HCT116 (cell line): ENCODE results near the gene C4orf50. TPM values are rescaled to one million over a fixed set of nuclear protein-coding genes. Genes with fewer than 3 reads are reported as not detected.

Source experiments
- ATAC-seq: fragments of 200-7000 bp; cut with Tn5 transposase; 2 replicates; pipeline ENCODE4 v1.9.1; 2020; ENCODE audit warnings: mild to moderate bottlenecking, moderate library complexity
- BruUV-seq: library from RNA; stranded (reverse); fragments of 400-500 nt; replicated peaks from 2 replicates; lab custom pipeline; 2021; lab: Mats Ljungman, UMichigan
- CTCF ChIA-PET: fragments of 300-600 bp; sonication (Branson Sonifier 250); formaldehyde crosslinking; loops from one replicate; lab custom pipeline; 2021; ENCODE audit warnings: antibody characterized with exemption; lab: Charles Lee
- POLR2A ChIA-PET: fragments of 300-600, 350-600 bp; sonication (Branson Sonifier 250); formaldehyde crosslinking; loops from one replicate; lab custom pipeline; 2021; ENCODE audit warnings: antibody characterized with exemption; lab: Charles Lee
- RAD21 ChIA-PET, 2 experiments: fragments of 300-600 bp; sonication (Branson Sonifier 250); formaldehyde crosslinking; loops; one replicate each; lab custom pipeline; 2023; ENCODE audit warnings: low total read pairs in 2 of 2; ENCODE audit not compliant: uncharacterized antibody in 2 of 2, unreplicated experiment in 2 of 2, low non-redundant PET in 1 of 2; lab: Charles Lee
- DNase-seq: peaks from one replicate; pipeline ENCODE4 v3.0.0-alpha.2; 2010; ENCODE audit warnings: low read depth, low spot score
- H2AFZ ChIP-seq: fragments of 200-600 bp; shearing (Covaris generic), sonication (generic); 2 replicates; pipeline ENCODE4 v1.6.1; 2017; ENCODE audit warnings: low read depth, mixed run types, mixed read lengths, antibody characterized with exemption, low read length; ENCODE audit not compliant: poor library complexity, severe bottlenecking
- H3K27ac ChIP-seq: 2 replicates; pipeline ENCODE4 v1.5.1; 2012; ENCODE audit warnings: low read depth, low read length
- H3K27me3 ChIP-seq: fragments of 200-600 bp; sonication (generic); 2 replicates; pipeline ENCODE4 v1.6.1; 2016; ENCODE audit warnings: mixed run types, low read length, mixed read lengths; ENCODE audit not compliant: insufficient read depth
- H3K36me3 ChIP-seq, 2 experiments: fragments of 200-500 bp in 1 of 2; fragments of 200-600 bp in 1 of 2; sonication (Bioruptor generic) in 1 of 2; sonication (generic) in 1 of 2; 2 replicates each; pipeline versions ENCODE4 v1.5.1 to v1.6.1; 2014 to 2016; ENCODE audit warnings: low read length in 2 of 2, inconsistent platforms in 1 of 2, mixed read lengths in 1 of 2, mixed run types in 1 of 2; ENCODE audit not compliant: insufficient read depth in 2 of 2, control insufficient read depth in 1 of 2
- H3K4me1 ChIP-seq, 2 experiments: fragments of 200-600 bp in 1 of 2; sonication (generic) in 1 of 2; 2 replicates each; pipeline versions ENCODE4 v1.5.1 to v1.6.1; 2012 to 2017; ENCODE audit warnings: low read length in 2 of 2, inconsistent platforms in 1 of 2, mild to moderate bottlenecking in 1 of 2, mixed read lengths in 1 of 2, mixed run types in 1 of 2, moderate library complexity in 1 of 2; ENCODE audit not compliant: insufficient read depth in 2 of 2, control insufficient read depth in 1 of 2
- H3K4me2 ChIP-seq: fragments of 200-600 bp; sonication (generic); 2 replicates; pipeline ENCODE4 v1.6.1; 2017; ENCODE audit warnings: mixed run types, low read length, mixed read lengths
- H3K4me3 ChIP-seq, 2 experiments: fragments of 200-600 bp in 1 of 2; sonication (generic) in 1 of 2; replicated peaks in 1 of 2; 2 replicates each; pipeline ENCODE4 v1.5.1; 2011 to 2016; ENCODE audit warnings: low read length in 2 of 2, control low read depth in 1 of 2, low read depth in 1 of 2, mild to moderate bottlenecking in 1 of 2, mixed read lengths in 1 of 2, mixed run types in 1 of 2
- H3K79me2 ChIP-seq: fragments of 200-600 bp; sonication (generic); 2 replicates; pipeline ENCODE4 v1.6.1; 2017; ENCODE audit warnings: mild to moderate bottlenecking, mixed run types, low read length, moderate library complexity, mixed read lengths; ENCODE audit not compliant: insufficient read depth
- H3K9ac ChIP-seq: fragments of 200-600 bp; sonication (generic); 2 replicates; pipeline ENCODE4 v1.6.1; 2016; ENCODE audit warnings: low read length, mixed read lengths
- H3K9me2 ChIP-seq: fragments of 200-600 bp; sonication (generic), shearing (Covaris generic); 2 replicates; pipeline ENCODE4 v1.6.1; 2017; ENCODE audit warnings: mixed run types, mild to moderate bottlenecking, moderate library complexity; ENCODE audit not compliant: insufficient read depth
- H3K9me3 ChIP-seq, 2 experiments: fragments of 200-500 bp in 1 of 2; fragments of 200-600 bp in 1 of 2; sonication (Bioruptor generic) in 1 of 2; sonication (generic) in 1 of 2; 2 replicates each; pipeline ENCODE4 v1.6.1; 2014 to 2017; ENCODE audit warnings: low read length in 2 of 2, mixed read lengths in 2 of 2, inconsistent platforms in 1 of 2, low read depth in 1 of 2, mild to moderate bottlenecking in 1 of 2, mixed run types in 1 of 2, moderate library complexity in 1 of 2; ENCODE audit not compliant: control insufficient read depth in 1 of 2, insufficient read depth in 1 of 2
- H4K20me1 ChIP-seq: fragments of 200-600 bp; sonication (generic), shearing (Covaris generic); 2 replicates; pipeline ENCODE4 v1.6.1; 2017; ENCODE audit warnings: mixed run types, mild to moderate bottlenecking, moderate library complexity; ENCODE audit not compliant: insufficient read depth
- ATF3 ChIP-seq: IDR thresholded peaks from 2 replicates; pipeline ENCODE4 v1.6.1; 2012
- CBX3 ChIP-seq: IDR thresholded peaks from 2 replicates; pipeline ENCODE4 v1.6.1; 2012; ENCODE audit warnings: low read depth
- CEBPB ChIP-seq: IDR thresholded peaks from 2 replicates; pipeline ENCODE4 v1.6.1; 2012; ENCODE audit warnings: low read depth
- EGR1 ChIP-seq: IDR thresholded peaks from 2 replicates; pipeline ENCODE4 v1.6.1; 2012; ENCODE audit warnings: low read depth
- ELF1 ChIP-seq: IDR thresholded peaks from 2 replicates; pipeline ENCODE4 v1.6.1; 2012; ENCODE audit warnings: low read depth, borderline replicate concordance
- EZH2phosphoT487 ChIP-seq: fragments of 200-600 bp; IDR thresholded peaks from 2 replicates; pipeline ENCODE4 v1.6.1; 2018; ENCODE audit warnings: antibody characterized with exemption, borderline replicate concordance
- FOSL1 ChIP-seq: IDR thresholded peaks from 2 replicates; pipeline ENCODE4 v1.6.1; 2012; ENCODE audit warnings: low read depth
- POLR2A ChIP-seq: IDR thresholded peaks from 2 replicates; pipeline ENCODE4 v1.7.0; 2011; ENCODE audit warnings: borderline replicate concordance; ENCODE audit not compliant: insufficient read depth, insufficient read length; ENCODE audit errors: extremely low read depth
- POLR2AphosphoS5 ChIP-seq: IDR thresholded peaks from 2 replicates; pipeline ENCODE4 v1.6.1; 2011; ENCODE audit warnings: mild to moderate bottlenecking, low read depth, low read length, moderate library complexity
- SIN3A ChIP-seq: IDR thresholded peaks from 2 replicates; pipeline ENCODE4 v1.6.1; 2012; ENCODE audit warnings: low read depth
- SP1 ChIP-seq: IDR thresholded peaks from 2 replicates; pipeline ENCODE4 v1.6.1; 2012; ENCODE audit warnings: low read depth
- SRF ChIP-seq: IDR thresholded peaks from 2 replicates; pipeline ENCODE4 v1.6.1; 2012; ENCODE audit warnings: low read depth
- TCF7L2 ChIP-seq: IDR thresholded peaks from 2 replicates; pipeline ENCODE4 v1.7.0; 2011; ENCODE audit warnings: borderline replicate concordance, inconsistent platforms; ENCODE audit not compliant: insufficient read depth, insufficient read length; ENCODE audit errors: extremely low read depth
- YY1 ChIP-seq: IDR thresholded peaks from 2 replicates; pipeline ENCODE4 v1.6.1; 2011; ENCODE audit warnings: low read length, low read depth, moderate library complexity, mild to moderate bottlenecking; ENCODE audit not compliant: insufficient replicate concordance; ENCODE audit errors: extremely low read depth
- ZBTB33 ChIP-seq: IDR thresholded peaks from 2 replicates; pipeline ENCODE4 v1.6.1; 2011; ENCODE audit warnings: mild to moderate bottlenecking, low read length, moderate library complexity; ENCODE audit not compliant: insufficient replicate concordance; ENCODE audit errors: extremely low read depth
- ZFX ChIP-seq: fragments of 450-650 bp; IDR thresholded peaks from 2 replicates; pipeline ENCODE4 v1.6.1; 2017
- ZNF274 ChIP-seq: fragments of 200-500 bp; sonication (Bioruptor generic); IDR thresholded peaks from 2 replicates; pipeline ENCODE4 v1.6.1; 2014; ENCODE audit warnings: mild to moderate bottlenecking, low read depth, low read length, inconsistent platforms
- intact Hi-C: fragments of 100-400 bp; cut with micrococcal nuclease; formaldehyde crosslinking; loops from 2 replicates; pipeline ENCODE4 v1.10.0; 2022
- total RNA-seq: library from RNA; stranded (reverse); gene quantifications from one replicate; pipeline ENCODE4 v1.2.1, GENCODE V29; 2021; ENCODE audit not compliant: unreplicated experiment
- TF ChIP-seq, protein P1 (sequence below): IDR thresholded peaks from 2 replicates; pipeline ENCODE4 v1.6.1; 2012; ENCODE audit warnings: low read depth
- TF ChIP-seq, protein P2 (sequence below), 3 experiments: fragments of 200-600 bp in 1 of 3; sonication (generic) in 1 of 3; IDR thresholded peaks in 2 of 3; conservative IDR thresholded peaks in 1 of 3; 2 replicates each; pipeline ENCODE4 v1.5.1; 2012 to 2017; ENCODE audit warnings: low read depth in 2 of 3, low read length in 2 of 3, antibody characterized with exemption in 1 of 3, borderline replicate concordance in 1 of 3, control low read depth in 1 of 3, mild to moderate bottlenecking in 1 of 3, mixed read lengths in 1 of 3, mixed run types in 1 of 3, moderate library complexity in 1 of 3; ENCODE audit not compliant: insufficient read depth in 1 of 3

Gene C4orf50
- total RNA-seq, 1 experiment from 2014 or later, result not detected

DNA sequence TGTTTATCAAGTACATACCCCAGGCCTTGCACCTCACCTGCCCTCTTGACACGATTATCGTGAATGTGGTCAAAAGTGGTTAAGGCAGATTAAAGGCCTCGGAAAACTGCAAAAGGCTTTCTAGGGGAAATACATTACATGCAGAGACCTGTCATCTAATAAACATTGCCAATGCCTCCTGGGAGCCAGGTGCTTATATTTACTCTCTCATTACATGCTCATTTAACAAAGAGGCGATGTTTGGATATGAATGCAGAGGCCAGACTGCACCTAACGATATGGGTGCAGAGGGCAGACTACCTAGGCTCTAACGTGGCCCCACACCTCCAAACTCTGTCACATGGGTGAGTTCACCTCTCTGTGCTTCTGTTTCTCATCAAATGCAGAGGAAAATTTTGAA lies 139.9 kb downstream of the C4orf50 start:
- Histone ChIP-seq H2AFZ (no peak overlapping the region), H3K4me2 (no peak overlapping the region), H3K9me3 (no peaks in the 10 kb centered on the region), H4K20me1 (no peaks in the 10 kb centered on the region), H3K4me3 (no peak overlapping the region), H3K4me1 (no peaks in the 10 kb centered on the region), H3K79me2 (no peaks in the 10 kb centered on the region), H3K27me3 (peaks cover 46% of the 10 kb centered on the region), H3K9me2 (no peaks in the 10 kb centered on the region), H3K27ac (no peak overlapping the region), H3K9ac (no peak overlapping the region), H3K36me3 (no peaks in the 10 kb centered on the region)
- DNase-seq (no peak), ATAC-seq (no peak)
- POLR2A ChIA-PET, result no interaction called here
- CTCF ChIA-PET, result no interaction called here
- BruUV-seq, result no TSS peak
- TF ChIP-seq ZBTB33 (no peak), SP1 (no peak), SRF (no peak), POLR2AphosphoS5 (no peak), CBX3 (no peak), FOSL1 (no peak), YY1 (no peak), EZH2phosphoT487 (no peak), ELF1 (no peak), ZNF274 (no peak), TCF7L2 (no peak), ATF3 (no peak), EGR1 (no peak), ZFX (no peak), SIN3A (no peak), POLR2A (no peak), CEBPB (no peak)
- TF ChIP-seq, protein P1, sequence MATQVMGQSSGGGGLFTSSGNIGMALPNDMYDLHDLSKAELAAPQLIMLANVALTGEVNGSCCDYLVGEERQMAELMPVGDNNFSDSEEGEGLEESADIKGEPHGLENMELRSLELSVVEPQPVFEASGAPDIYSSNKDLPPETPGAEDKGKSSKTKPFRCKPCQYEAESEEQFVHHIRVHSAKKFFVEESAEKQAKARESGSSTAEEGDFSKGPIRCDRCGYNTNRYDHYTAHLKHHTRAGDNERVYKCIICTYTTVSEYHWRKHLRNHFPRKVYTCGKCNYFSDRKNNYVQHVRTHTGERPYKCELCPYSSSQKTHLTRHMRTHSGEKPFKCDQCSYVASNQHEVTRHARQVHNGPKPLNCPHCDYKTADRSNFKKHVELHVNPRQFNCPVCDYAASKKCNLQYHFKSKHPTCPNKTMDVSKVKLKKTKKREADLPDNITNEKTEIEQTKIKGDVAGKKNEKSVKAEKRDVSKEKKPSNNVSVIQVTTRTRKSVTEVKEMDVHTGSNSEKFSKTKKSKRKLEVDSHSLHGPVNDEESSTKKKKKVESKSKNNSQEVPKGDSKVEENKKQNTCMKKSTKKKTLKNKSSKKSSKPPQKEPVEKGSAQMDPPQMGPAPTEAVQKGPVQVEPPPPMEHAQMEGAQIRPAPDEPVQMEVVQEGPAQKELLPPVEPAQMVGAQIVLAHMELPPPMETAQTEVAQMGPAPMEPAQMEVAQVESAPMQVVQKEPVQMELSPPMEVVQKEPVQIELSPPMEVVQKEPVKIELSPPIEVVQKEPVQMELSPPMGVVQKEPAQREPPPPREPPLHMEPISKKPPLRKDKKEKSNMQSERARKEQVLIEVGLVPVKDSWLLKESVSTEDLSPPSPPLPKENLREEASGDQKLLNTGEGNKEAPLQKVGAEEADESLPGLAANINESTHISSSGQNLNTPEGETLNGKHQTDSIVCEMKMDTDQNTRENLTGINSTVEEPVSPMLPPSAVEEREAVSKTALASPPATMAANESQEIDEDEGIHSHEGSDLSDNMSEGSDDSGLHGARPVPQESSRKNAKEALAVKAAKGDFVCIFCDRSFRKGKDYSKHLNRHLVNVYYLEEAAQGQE, result no peak
- TF ChIP-seq, protein P2, sequence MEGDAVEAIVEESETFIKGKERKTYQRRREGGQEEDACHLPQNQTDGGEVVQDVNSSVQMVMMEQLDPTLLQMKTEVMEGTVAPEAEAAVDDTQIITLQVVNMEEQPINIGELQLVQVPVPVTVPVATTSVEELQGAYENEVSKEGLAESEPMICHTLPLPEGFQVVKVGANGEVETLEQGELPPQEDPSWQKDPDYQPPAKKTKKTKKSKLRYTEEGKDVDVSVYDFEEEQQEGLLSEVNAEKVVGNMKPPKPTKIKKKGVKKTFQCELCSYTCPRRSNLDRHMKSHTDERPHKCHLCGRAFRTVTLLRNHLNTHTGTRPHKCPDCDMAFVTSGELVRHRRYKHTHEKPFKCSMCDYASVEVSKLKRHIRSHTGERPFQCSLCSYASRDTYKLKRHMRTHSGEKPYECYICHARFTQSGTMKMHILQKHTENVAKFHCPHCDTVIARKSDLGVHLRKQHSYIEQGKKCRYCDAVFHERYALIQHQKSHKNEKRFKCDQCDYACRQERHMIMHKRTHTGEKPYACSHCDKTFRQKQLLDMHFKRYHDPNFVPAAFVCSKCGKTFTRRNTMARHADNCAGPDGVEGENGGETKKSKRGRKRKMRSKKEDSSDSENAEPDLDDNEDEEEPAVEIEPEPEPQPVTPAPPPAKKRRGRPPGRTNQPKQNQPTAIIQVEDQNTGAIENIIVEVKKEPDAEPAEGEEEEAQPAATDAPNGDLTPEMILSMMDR (IDR thresholded peaks at IDR 0.05 in 2 of 3, conservative IDR thresholded peaks at IDR 0.05 in 1 of 3; ENCODE audit: borderline replicate concordance in 1 of 3, insufficient read depth in 1 of 3, low read depth in 2 of 3, low read length in 2 of 3), result no peak
- intact Hi-C loops, result no loop called here
- RAD21 ChIA-PET, result no interaction called here
